T-helper 1 cell treated with Interleukin-12 subunit alpha and Interleukin-12 subunit beta and Interleukin-4 antibody, amounts not matched to agents 30 μg/mL and 1 μg/mL, for 36 hours (primary cell): ENCODE results near the gene SLC39A5.
"Not testable (repeated sequence)": the region's sequence is repeated elsewhere in the genome, so short reads cannot be mapped to it uniquely, and the experiment has no call there.

Experiments
- H3K27ac Mint-ChIP-seq: one replicate; pipeline ENCODE4 v1.8.0; 2021; ENCODE audit warnings: mild to moderate bottlenecking, mixed read lengths
- H3K27me3 Mint-ChIP-seq: one replicate; pipeline ENCODE4 v1.8.0; 2021; ENCODE audit warnings: low read depth, mixed read lengths
- H3K36me3 Mint-ChIP-seq: one replicate; pipeline ENCODE4 v1.8.0; 2021; ENCODE audit warnings: low read depth, mixed read lengths
- H3K4me1 Mint-ChIP-seq: one replicate; pipeline ENCODE4 v1.8.0; 2021; ENCODE audit warnings: low read depth, mixed read lengths
- H3K4me3 Mint-ChIP-seq: one replicate; pipeline ENCODE4 v1.8.0; 2021; ENCODE audit warnings: mild to moderate bottlenecking, moderate library complexity, mixed read lengths
- H3K9me3 Mint-ChIP-seq: one replicate; pipeline ENCODE4 v1.8.0; 2021; ENCODE audit warnings: mixed read lengths

The SLC39A5 gene

DNA sequence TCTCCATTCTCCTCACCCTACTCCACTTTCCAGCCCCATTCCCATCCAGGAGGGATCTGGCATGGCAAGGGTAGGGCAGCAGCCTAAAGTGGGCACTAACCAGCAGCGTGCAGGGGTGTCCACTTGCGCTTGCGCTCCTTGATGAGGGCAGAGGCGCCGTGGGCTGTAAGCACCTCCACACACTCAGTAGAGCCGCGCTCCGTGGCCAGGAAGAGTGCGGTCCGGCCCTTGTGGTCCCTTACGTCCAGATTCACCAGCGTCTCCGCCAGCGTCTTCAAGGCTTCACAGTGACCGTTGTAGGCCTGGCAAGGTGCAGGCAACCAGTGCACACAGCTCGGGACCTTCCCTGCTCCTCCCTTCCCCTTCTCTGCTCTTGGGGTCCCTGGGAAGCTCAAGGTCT is 18.1 kb downstream of the SLC39A5 start:
- Mint-ChIP-seq H3K4me3 (no peak overlapping the region), H3K36me3 (peaks cover 24% of the 10 kb centered on the region), H3K9me3 (no peaks in the 10 kb centered on the region), H3K27me3 (no peaks in the 10 kb centered on the region), H3K4me1 (peaks cover 2% of the 10 kb centered on the region), H3K27ac (no peak overlapping the region)

DNA sequence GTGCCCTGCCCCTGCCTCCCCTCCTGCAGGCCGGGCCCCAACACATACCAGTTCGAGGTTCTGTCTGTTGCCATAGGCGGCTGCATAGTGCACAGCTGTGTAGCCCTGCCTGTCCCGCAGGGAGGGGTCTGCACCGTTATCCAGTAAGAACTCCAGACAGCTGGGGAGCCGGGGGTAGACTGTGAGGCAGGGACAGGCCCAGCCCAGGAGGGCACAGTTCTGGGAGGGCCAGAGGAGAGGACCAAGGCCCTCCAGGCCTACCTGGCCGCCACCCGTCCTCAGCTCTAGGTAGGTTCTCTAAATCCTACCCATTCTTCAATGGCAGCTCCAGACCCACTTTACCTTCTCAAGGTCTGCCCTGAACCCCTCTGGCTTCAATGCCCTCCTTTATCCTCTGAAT is 18.9 kb downstream of the SLC39A5 start:
- H3K27ac Mint-ChIP-seq, result no peak overlapping the region
- H3K4me3 Mint-ChIP-seq, result no peak overlapping the region
- peaks cover 2% of the 10 kb centered on the region for H3K4me1 Mint-ChIP-seq
- H3K36me3 Mint-ChIP-seq, result peaks cover 25% of the 10 kb centered on the region
- no peaks in the 10 kb centered on the region for H3K9me3 Mint-ChIP-seq
- H3K27me3 Mint-ChIP-seq, result no peaks in the 10 kb centered on the region

DNA sequence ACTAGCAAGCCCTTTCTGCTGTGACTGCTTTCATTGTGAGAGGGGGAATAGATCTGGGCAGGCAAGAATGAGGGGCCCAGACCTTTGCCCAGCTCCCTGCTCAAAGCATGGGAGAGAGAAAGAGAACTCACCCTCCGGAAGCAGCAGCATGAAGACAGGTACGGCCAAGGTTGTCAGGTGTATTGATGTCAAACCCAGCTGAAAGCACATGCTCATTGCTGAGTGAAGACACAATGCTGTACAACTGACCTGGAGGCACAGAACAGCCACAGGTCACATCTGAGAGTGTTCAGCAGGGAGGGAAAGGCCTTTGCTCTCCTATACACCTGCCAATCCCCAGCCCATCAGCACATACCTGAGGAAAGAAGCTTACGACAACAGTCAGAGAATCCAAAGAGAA is 22.8 kb downstream of the SLC39A5 start:
- Mint-ChIP-seq H3K36me3 (peaks cover 24% of the 10 kb centered on the region), H3K27me3 (no peaks in the 10 kb centered on the region), H3K27ac (no peak overlapping the region), H3K4me3 (no peak overlapping the region), H3K4me1 (peaks cover 11% of the 10 kb centered on the region), H3K9me3 (no peaks in the 10 kb centered on the region)

DNA sequence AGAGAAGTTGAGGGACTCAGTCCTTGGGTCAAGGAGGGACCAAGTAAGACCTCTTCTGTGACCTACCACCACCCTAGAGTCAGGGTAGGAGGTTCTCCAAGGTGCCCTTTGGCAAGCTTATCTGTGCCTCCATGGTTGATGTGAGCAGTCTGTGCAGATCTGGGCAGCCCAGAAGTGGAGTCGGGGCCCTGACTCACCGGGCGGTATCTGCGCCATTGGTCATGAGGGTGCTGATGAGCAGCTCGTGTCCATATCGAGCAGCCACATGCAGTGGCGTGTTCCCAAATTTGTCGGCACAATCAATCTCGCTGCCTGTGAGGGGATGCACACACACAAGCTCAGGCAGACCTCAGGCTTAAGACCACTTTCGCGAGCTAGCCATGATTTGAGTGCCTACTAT is 23.2 kb downstream of the SLC39A5 start:
- Mint-ChIP-seq H3K4me1 (peaks cover 11% of the 10 kb centered on the region), H3K4me3 (no peak overlapping the region), H3K27me3 (no peaks in the 10 kb centered on the region), H3K27ac (no peak overlapping the region), H3K9me3 (no peaks in the 10 kb centered on the region), H3K36me3 (peaks cover 21% of the 10 kb centered on the region)

DNA sequence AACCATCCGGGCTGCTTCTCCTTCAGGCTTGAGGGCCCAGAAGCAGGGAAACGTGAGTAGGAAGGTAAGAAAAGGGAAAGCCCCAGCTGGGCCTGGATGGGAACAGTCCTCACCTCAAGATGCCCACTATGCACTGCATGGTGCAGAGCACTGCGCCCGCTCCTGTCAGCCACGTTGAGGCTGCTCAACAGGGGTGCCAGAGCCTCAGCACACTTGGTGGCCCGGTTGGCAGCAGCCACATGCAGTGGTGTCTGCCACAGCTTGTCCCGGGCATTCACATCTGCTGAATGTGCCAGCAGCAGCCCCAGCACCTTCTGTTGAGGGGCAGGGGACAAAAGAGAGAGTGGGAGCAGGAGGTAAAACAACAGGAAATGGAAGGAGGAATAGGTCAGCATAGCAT is 25.8 kb downstream of the SLC39A5 start:
- H3K27me3 Mint-ChIP-seq, result no peaks in the 10 kb centered on the region
- no peak overlapping the region for H3K27ac Mint-ChIP-seq
- no peak overlapping the region for H3K4me3 Mint-ChIP-seq
- H3K36me3 Mint-ChIP-seq, result peaks cover 18% of the 10 kb centered on the region
- peaks cover 15% of the 10 kb centered on the region for H3K4me1 Mint-ChIP-seq
- H3K9me3 Mint-ChIP-seq, result no peaks in the 10 kb centered on the region

DNA sequence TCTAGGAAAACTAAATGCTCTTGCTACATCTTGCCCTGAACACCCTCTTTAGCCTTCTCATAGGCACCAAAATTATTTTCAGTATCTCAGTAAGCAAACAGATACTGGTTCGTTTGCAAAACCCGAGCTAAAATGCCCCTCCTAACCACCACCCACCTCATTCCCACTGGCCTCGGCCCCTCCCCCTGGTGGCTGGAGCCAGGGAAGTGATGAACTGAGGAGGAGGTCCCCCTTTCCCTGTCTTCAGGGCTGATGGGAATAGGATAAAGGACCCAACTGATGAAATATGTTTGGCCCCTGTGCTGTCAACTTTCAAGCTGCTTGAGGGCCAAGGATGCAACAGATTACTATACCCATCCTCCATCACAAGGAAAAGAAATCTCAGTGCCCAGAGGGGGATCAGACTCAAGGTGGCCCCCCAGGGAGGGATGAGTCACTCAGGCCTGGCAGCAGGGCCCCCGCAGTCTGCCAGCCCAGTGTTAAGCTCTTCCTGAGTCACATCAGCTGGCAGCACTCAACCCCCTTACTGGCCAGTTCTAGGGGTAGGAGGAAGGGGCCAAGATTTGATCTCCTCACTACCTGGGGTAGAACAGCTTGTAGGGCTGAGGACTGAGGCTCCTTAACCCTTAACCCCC is 26.6 kb downstream of the SLC39A5 start:
- Mint-ChIP-seq H3K27me3 (no peaks in the 10 kb centered on the region), H3K36me3 (peaks cover 18% of the 10 kb centered on the region), H3K9me3 (no peaks in the 10 kb centered on the region), H3K4me3 (peak overlapping the region; percentile 84), H3K4me1 (peaks cover 15% of the 10 kb centered on the region), H3K27ac (no peak overlapping the region)

DNA sequence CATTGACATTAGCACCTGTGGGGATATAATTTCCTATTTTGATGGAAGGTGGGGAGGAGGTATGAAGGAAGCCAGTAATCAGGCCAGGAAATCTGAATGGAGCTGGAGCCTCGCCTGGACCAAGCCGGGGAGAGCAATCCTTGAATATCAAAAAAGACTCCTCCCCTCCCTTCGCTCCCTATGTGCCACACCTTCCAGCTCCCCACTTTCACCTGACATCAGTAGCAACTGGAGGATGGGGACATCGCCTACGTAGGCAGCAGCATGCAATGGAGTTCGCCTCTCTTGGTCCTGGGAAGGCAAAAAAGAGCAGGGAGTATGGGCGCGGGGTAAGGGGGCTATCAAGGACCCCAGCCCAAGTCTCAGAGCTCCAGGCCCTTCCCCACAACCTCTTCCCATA is 27.2 kb downstream of the SLC39A5 start:
- Mint-ChIP-seq H3K4me1 (peaks cover 15% of the 10 kb centered on the region), H3K9me3 (no peaks in the 10 kb centered on the region), H3K36me3 (peaks cover 15% of the 10 kb centered on the region), H3K4me3 (peak overlapping the region; percentile 84), H3K27me3 (no peaks in the 10 kb centered on the region), H3K27ac (peak overlapping the region; percentile 28)

DNA sequence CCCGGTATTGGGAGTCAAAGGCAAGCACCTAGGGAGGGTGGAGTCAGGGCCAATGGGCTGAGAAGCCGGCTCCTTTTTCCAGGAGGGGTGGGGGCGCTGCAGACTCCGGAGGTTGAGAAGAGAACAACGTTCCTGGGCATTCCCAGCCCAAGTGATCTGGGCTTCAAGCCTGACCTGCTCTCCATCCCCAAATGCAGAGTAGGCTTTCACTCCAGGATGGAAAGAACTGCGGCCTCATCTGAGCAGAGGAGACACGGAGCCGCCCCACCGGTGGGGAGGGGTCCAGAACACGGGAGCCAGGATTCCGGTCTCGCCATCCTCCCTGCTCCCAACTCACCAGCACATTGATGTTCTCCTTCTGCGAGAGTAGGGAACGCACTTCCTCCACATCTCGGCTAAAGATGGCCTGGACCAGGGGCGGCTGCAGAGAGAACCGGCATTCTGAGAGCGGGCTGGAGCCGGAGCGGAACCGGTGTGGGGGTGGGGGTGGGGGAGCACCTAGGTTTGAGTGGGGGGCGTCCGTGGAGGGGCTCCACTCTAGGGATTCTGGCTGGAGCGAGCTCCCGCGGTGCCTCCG is 27.7 kb downstream of the SLC39A5 start:
- peak overlapping the region; percentile 78 for H3K27ac Mint-ChIP-seq
- peak overlapping the region; percentile 84 for H3K4me3 Mint-ChIP-seq
- peaks cover 15% of the 10 kb centered on the region for H3K4me1 Mint-ChIP-seq
- H3K9me3 Mint-ChIP-seq, result no peaks in the 10 kb centered on the region
- no peaks in the 10 kb centered on the region for H3K27me3 Mint-ChIP-seq
- peaks cover 15% of the 10 kb centered on the region for H3K36me3 Mint-ChIP-seq

DNA sequence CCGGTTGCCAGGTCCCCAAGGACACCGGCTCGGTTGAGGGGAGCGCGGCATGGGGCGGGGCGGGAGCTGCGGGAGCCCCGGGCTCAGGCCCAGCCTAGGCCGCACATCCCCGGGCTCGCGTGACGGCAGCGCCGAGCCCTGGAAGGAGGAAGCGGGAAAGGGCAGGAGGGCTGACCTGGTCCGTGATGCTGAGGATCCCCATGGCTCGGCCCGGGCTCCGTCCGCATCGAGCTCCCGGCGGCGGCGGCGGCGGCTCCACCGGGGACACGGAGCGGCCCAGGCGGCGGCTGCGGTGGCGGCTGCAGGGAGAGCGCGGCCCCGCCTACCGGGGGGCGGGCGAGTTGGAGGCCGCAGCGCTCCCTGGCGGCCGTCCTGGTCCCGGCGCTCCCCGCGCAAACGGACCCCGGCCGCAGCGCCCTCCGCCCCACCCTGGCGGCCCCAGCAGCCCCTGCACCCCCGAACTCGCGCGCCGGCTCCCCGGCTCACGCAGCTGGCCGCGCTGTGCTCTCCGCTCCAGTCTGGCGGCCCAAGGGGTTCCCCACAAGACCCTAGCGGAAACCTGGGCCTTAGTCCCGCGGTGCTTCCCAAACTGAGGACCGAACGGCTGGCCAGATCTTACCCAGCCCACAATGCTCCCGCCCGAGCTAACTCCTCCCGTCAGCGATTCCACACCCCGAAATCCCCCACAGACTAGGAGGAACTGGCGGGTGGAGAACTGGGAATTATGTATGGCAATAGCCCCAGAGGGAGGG is 28.4 kb downstream of the SLC39A5 start, which contains the start of gene ANKRD52:
ANKRD52 (minus strand) TSS at position 317 of the 752 bp plus-strand sequence; CDS start at position 202, 115 bp downstream.
- peaks cover 15% of the 10 kb centered on the region for H3K36me3 Mint-ChIP-seq
- peak within 1 kb of the TSS; percentile 86 for H3K27ac Mint-ChIP-seq
- no peaks in the 10 kb centered on the region for H3K9me3 Mint-ChIP-seq
- H3K27me3 Mint-ChIP-seq, result no peaks in the 10 kb centered on the region
- H3K4me3 Mint-ChIP-seq, result peak within 1 kb of the TSS; percentile 95
- peaks cover 15% of the 10 kb centered on the region for H3K4me1 Mint-ChIP-seq

DNA sequence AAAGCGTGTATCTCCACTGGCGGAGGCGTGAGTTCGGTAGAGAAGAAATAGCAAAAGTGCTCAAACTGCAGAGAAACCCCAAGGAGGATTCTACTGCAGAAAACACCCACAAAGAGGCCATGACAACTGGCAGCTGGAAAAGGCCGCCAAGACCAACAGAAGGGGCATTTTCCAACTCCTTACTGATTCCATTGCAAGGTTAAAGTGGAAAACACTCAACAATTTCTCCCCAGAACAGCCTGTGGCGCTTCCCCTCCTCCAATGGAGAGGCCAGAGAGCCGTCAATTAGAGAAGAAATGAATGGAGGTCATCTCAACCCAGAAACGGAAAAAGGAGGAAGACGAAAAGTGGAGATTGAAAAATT is 29.0 kb downstream of the SLC39A5 start:
- H3K4me3 Mint-ChIP-seq, result peak overlapping the region; percentile 95
- no peaks in the 10 kb centered on the region for H3K27me3 Mint-ChIP-seq
- H3K9me3 Mint-ChIP-seq, result no peaks in the 10 kb centered on the region
- peak overlapping the region; percentile 86 for H3K27ac Mint-ChIP-seq
- H3K36me3 Mint-ChIP-seq, result peaks cover 13% of the 10 kb centered on the region
- peaks cover 15% of the 10 kb centered on the region for H3K4me1 Mint-ChIP-seq

DNA sequence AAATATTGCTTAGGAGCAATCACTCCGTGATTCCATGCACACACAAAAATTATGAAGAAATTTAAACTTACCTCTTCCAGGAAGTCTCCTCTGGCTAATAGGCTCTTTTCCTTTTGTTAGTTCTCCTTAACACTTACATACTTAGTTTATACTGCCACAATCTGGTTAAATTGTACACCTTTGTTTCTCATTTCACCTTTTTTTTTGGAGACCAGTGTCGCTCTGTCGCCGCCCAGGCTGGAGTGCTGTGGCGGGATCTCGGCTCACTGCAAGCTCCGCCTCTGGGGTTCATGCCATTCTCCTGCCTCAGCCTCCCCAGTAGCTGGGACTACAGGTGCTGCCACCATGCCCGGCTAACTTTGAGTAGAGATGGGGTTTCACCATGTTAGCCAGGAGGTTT is 30.5 kb downstream of the SLC39A5 start:
- H3K4me1 Mint-ChIP-seq, result peaks cover 17% of the 10 kb centered on the region

DNA sequence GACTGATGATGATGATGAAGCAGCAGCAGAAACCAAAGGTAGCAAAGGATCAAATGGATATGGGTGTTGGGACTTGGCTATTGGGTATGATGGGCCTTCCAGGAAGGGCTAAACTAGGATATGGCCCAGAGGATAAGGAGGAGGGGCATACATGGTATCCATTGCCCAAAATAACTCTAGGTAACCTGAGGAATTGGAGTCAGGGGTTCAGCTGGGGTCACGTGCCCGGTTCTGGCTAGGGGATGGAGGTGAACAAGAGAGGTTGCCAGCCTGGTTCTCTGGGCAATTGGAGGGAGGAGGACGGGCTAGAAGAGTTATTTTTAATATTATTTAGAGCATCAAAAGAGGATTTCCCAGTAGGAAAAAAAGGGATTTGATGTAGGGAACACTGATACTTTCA is 31.1 kb downstream of the SLC39A5 start:
- no peaks in the 10 kb centered on the region for H3K27me3 Mint-ChIP-seq
- H3K27ac Mint-ChIP-seq, result no peak overlapping the region
- peaks cover 3% of the 10 kb centered on the region for H3K36me3 Mint-ChIP-seq
- no peak overlapping the region for H3K4me3 Mint-ChIP-seq
- H3K9me3 Mint-ChIP-seq, result no peaks in the 10 kb centered on the region
- peaks cover 19% of the 10 kb centered on the region for H3K4me1 Mint-ChIP-seq

More for the DNA sequence above, 30.5 kb downstream of the SLC39A5 start:
- no peak overlapping the region for H3K27ac Mint-ChIP-seq
- H3K9me3 Mint-ChIP-seq, result no peaks in the 10 kb centered on the region
- H3K27me3 Mint-ChIP-seq, result no peaks in the 10 kb centered on the region
- H3K4me3 Mint-ChIP-seq, result no peak overlapping the region
- H3K36me3 Mint-ChIP-seq, result peaks cover 3% of the 10 kb centered on the region

DNA sequence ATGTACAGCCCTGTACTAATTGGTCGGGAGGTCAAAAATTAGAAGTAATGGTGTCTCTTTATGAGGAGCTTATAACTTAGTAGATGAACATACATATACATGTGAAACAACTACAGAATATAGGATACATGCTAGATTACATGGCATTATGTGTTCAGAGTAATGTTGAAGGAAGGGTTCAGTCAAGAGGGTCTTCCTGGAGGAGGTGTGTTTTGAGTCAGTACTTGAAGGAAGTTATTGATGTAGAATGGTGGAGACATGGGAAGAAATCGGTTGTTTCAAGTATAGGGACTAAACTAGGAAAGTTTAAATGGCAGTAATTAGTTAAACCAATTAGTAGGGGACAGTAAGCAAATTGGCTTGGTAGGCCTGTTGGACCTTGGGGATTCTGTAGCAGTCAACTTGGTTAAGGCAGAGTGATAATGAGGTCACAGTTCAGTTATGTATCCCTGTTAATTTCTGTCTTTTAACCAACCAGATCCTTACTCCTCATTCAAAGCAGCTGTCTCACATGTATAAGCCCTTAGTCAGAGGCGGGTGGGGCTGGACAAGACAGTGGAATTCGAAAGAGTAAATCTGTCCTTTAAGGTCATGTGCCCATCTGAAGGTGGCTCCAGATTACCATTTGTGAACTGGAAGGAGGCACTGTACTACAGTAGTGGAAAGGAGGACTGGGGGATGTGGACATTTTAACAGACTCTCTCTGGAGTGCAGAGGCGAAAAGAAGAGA is 31.8 kb downstream of the SLC39A5 start:
- Mint-ChIP-seq H3K27ac (no peak overlapping the region), H3K9me3 (no peaks in the 10 kb centered on the region), H3K4me1 (peaks cover 19% of the 10 kb centered on the region), H3K36me3 (no peaks in the 10 kb centered on the region), H3K27me3 (no peaks in the 10 kb centered on the region), H3K4me3 (no peak overlapping the region)

DNA sequence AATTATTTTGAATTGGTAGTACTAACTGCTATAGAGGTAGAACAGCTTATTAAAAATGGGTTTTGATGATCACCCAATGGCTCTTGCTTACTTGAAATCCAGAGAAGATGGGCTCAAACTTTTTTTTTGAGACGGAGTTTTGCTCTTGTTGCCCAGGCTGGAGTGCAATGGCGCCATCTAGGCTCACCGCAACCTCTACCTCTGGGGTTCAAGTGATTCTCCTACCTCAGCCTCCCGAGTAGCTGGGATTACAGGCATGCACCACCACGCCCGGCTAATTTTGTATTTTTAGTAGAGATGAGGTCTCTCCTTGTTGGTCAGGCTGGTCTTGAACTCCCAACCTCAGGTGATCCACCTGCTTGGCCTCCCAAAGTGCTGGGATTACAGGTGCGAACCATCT is 33.1 kb downstream of the SLC39A5 start:
- H3K9me3 Mint-ChIP-seq, H3K4me3 Mint-ChIP-seq, H3K27ac Mint-ChIP-seq: not testable (repeated sequence)

More for the DNA sequence above, 33.1 kb downstream of the SLC39A5 start:
- H3K36me3 Mint-ChIP-seq, H3K27me3 Mint-ChIP-seq: not testable (repeated sequence)
- peaks cover 21% of the 10 kb centered on the region for H3K4me1 Mint-ChIP-seq
